ENCODE data around the gene RAB27A. TPM values are rescaled to one million over a fixed set of nuclear protein-coding genes. Genes with fewer than 3 reads are reported as not detected.
"Not testable (repeated sequence)": the region's sequence is repeated elsewhere in the genome, so short reads cannot be mapped to it uniquely, and the experiment has no call there.

The RAB27A gene
- polyA plus RNA-seq, 1 donor, result 28.1 TPM

DNA sequence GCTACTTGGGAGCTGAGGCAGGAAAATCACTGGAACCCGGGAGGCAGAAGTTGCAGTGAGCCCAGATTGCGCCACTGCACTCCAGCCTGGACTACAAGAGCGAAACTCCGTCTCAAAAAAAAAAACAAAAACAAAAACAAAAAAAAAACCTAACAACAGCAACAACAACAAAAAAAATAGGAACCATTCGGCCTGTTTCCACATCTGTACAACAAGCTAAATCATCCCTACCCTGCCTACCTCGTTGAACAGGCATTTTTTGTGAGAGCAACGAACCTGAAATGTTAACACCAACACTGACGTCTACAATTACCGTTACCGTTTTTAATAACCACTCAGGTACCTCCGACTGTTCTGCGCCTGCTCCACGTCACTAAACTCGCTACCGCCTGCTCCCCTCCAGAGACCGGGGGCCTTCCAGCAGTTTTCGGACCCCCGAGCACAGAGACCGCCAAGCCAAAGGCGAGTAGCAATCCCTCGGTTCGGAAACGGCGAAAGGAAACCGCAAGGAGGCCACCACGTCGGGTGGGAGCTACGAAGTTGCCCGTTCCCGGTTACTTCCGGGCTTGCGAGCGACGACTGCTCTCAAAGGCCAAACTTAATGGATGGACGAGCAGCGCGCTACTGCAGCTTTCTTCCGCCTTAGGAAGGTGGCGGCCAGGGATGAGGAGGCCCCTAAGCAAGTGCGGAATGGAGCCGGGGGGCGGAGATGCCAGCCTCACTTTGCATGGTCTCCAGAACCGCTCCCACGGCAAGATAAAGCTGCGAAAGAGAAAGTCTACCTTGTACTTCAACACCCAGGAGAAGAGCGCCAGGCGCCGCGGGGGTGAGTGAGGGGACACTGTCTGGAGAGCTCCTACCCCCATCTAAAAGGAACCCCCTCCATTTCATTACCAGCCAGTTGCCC lies 29.2 kb upstream of the RAB27A start, which contains the start of the genes PIGB and PIGBOS1:
PIGB (plus strand) TSS at position 635 of the 907 bp plus-strand sequence; CDS start at position 664, 29 bp downstream.
PIGBOS1 (minus strand) TSS at position 536 of the 907 bp plus-strand sequence. CDS start 1,331 bp downstream, outside the sequence.
- H3K4me3 ChIP-seq (ENCODE audit: low read length), result peak within 1 kb of the TSS; percentile 87
- H3K4me1 ChIP-seq (ENCODE audit: control insufficient read depth, insufficient read depth, low read length), result peaks cover 2% of the 10 kb centered on the region
- peak within 1 kb of the TSS; percentile 61 for H3K27ac ChIP-seq (ENCODE audit: low read length)
- H3K27me3 ChIP-seq (ENCODE audit: control insufficient read depth, insufficient read depth, low read length), result no peaks in the 10 kb centered on the region
- DNase-seq, result peak; percentile 82 to 95
- H3K9me3 ChIP-seq (ENCODE audit: control insufficient read depth, low read depth, low read length), result no peaks in the 10 kb centered on the region
- WGBS (ENCODE audit: insufficient coverage, low lambda C conversion rate), result no CpG with 5 or more reads among the region's 49 CpGs
- peaks cover 2% of the 10 kb centered on the region for H3K36me3 ChIP-seq (ENCODE audit: control insufficient read depth, insufficient read depth, low read length)

DNA sequence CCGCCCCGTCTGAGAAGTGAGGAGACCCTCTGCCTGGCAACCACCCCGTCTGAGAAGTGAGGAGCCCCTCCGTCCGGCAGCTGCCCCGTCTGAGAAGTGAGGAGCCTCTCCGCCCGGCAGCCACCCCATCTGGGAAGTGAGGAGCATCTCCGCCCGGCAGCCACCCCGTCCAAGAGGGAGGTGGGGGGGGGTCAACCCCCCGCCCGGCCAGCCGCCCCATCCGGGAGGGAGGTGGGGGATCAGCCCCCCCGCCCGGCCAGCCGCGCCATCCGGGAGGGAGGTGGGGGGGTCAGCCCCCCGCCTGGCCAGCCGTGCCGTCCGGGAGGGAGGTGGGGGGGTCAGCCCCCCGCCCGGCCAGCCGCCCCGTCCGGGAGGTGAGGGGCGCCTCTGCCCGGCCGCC lies 13.2 kb upstream of the RAB27A start:
- H3K9me3 ChIP-seq (ENCODE audit: control insufficient read depth, low read depth, low read length); H3K36me3 ChIP-seq (ENCODE audit: control insufficient read depth, insufficient read depth, low read length); H3K4me3 ChIP-seq (ENCODE audit: low read length); H3K4me1 ChIP-seq (ENCODE audit: control insufficient read depth, insufficient read depth, low read length); H3K27ac ChIP-seq (ENCODE audit: low read length); DNase-seq; H3K27me3 ChIP-seq (ENCODE audit: control insufficient read depth, insufficient read depth, low read length): not testable (repeated sequence)
- no CpG with 5 or more reads among the region's 32 CpGs for whole genome bisulfite sequencing (ENCODE audit: insufficient coverage, low lambda C conversion rate)

DNA sequence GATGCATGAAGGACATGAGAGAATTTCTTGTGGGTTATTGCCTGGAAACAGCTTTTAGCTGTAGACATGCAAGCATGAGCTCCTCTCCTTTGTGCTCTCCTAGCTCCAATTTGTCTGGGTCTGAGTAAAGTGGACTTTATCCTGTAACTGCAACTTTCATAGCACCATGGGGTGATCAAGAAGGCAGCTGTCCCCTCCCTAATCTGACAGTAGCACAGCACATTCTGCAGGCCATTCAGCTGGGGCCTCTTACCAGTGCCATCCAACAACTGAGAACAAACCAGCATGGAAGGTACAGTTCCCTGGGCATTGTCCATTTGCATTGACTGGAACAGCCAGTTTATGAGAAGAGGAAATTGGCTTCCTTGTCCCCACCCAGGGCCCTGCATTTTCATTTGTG lies 7.7 kb upstream of the RAB27A start:
- Histone ChIP-seq H3K27ac (ENCODE audit: low read length) (no peak overlapping the region), H3K27me3 (ENCODE audit: control insufficient read depth, insufficient read depth, low read length) (no peaks in the 10 kb centered on the region), H3K4me1 (ENCODE audit: control insufficient read depth, insufficient read depth, low read length) (peaks cover 1% of the 10 kb centered on the region), H3K4me3 (ENCODE audit: low read length) (no peak overlapping the region), H3K36me3 (ENCODE audit: control insufficient read depth, insufficient read depth, low read length) (no peaks in the 10 kb centered on the region), H3K9me3 (ENCODE audit: control insufficient read depth, low read depth, low read length) (peaks cover 6% of the 10 kb centered on the region)
- DNase-seq, result no peak

DNA sequence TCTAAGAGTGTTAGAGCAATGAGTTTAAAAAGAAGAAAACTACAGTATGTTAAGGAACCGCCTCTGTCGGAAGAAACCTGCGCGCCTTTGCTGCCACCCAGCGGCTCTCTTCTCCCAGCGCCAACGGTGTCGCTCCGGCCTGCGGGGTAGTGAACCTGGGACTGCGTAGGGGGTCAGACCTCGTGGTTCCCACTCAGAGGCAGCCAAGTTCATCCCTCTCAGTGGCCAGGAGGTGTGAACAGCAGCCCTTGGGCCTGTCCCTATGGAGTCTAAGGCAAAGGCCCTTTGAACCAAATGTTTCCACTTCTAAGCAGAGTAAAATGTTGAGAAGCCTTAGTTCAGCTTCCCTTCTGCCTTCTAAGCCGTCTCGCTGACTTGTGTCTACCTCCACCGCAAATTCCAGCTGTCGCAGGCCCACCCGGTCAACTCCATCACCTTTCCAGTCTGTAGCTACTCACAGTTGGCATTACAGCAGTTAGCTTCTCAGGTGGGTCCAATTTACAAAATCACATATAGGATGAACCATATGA lies 980 bp upstream of the RAB27A start:
- H3K27me3 ChIP-seq (ENCODE audit: control insufficient read depth, insufficient read depth, low read length), result no peaks in the 10 kb centered on the region
- WGBS (ENCODE audit: insufficient coverage, low lambda C conversion rate), result no CpG with 5 or more reads among the region's 17 CpGs
- DNase-seq, result peak; percentile 78 to 83
- peak overlapping the region; percentile 86 for H3K27ac ChIP-seq (ENCODE audit: low read length)
- no peaks in the 10 kb centered on the region for H3K9me3 ChIP-seq (ENCODE audit: control insufficient read depth, low read depth, low read length)
- H3K36me3 ChIP-seq (ENCODE audit: control insufficient read depth, insufficient read depth, low read length), result no peaks in the 10 kb centered on the region
- peaks cover 5% of the 10 kb centered on the region for H3K4me1 ChIP-seq (ENCODE audit: control insufficient read depth, insufficient read depth, low read length)
- peak overlapping the region; percentile 89 for H3K4me3 ChIP-seq (ENCODE audit: low read length)

DNA sequence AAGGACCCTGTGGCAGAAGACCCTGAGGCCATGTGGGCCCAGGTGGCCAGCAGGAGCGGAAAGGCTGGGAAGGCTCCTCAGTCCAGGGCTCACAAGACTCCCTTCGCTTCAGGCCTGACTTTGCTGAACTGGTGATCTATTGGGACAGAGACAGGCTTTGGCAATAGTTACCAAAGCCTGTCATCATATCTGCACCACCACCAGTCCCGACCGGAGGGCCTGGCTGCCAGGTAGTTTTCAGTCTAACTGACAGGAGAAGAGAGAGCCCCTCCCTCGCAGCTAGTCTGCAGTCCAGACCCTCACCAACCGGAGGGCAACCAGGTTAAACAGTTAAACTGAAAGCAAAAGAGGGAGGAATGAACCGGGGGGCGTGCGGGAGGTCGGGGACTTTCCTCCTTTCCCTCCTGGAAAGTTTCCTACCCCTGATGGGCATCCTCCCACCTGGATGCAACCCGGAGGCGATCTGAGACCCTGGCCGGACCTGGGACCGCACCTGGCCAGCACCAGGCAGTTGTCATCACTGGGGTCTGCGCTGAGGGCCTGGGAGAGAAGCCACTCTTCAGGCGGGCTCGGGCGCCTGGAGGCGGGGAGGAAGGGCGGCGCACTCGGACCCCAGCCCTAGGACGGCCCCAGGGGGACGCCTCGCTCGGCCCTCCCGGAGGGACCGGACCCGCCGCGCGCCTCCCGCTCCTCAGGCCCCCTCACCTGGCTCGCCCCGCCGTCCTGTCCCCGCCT lies 435 bp downstream of the RAB27A start:
- peak; percentile 56 to 65 for DNase-seq

DNA sequence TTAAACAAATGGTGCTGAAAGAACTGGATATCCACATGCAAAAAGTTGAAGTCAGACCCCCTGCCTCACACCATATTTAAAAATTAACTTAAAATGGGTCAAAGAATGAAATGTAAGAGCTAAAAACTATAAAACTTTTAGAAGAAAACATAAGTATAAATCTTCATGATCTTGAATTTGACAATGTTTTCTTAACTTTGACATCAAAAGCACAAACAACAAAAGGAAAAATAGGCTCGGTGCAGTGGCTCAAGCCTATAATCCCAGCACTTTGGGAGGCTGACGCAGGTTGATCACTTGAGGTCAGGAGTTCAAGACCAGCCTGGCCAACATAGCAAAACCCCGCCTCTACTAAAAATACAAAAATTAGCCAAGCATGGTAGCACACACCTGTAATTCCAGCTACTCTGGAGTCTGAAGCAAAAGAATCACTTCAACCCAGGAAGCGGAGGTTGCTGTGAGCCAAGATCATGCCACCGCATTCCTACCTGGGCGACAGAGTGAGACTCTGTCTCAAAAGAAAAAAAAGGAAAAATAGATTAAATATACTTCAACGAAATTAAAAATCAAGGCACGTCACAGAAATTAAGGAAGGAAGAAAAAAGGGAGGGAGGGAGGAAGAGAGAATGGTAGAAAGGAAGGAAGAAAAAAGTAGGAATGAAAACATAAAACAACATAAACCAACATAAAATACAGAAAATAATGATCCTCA lies 1.5 kb downstream of the RAB27A start:
- Histone ChIP-seq H3K36me3 (ENCODE audit: control insufficient read depth, insufficient read depth, low read length) (no peaks in the 10 kb centered on the region), H3K27me3 (ENCODE audit: control insufficient read depth, insufficient read depth, low read length) (no peaks in the 10 kb centered on the region), H3K9me3 (ENCODE audit: control insufficient read depth, low read depth, low read length) (no peaks in the 10 kb centered on the region), H3K27ac (ENCODE audit: low read length) (no peak overlapping the region), H3K4me1 (ENCODE audit: control insufficient read depth, insufficient read depth, low read length) (peaks cover 5% of the 10 kb centered on the region), H3K4me3 (ENCODE audit: low read length) (no peak overlapping the region)
- WGBS (ENCODE audit: insufficient coverage, low lambda C conversion rate), result 90% methylated on average over 3 of the region's 8 CpGs
- no peak for DNase-seq

More for the DNA sequence above, 435 bp downstream of the RAB27A start:
- WGBS (ENCODE audit: insufficient coverage, low lambda C conversion rate), result no CpG with 5 or more reads among the region's 37 CpGs
- Histone ChIP-seq H3K27ac (ENCODE audit: low read length) (peak overlapping the region; percentile 39), H3K9me3 (ENCODE audit: control insufficient read depth, low read depth, low read length) (no peaks in the 10 kb centered on the region), H3K27me3 (ENCODE audit: control insufficient read depth, insufficient read depth, low read length) (no peaks in the 10 kb centered on the region), H3K36me3 (ENCODE audit: control insufficient read depth, insufficient read depth, low read length) (no peaks in the 10 kb centered on the region), H3K4me1 (ENCODE audit: control insufficient read depth, insufficient read depth, low read length) (peaks cover 5% of the 10 kb centered on the region), H3K4me3 (ENCODE audit: low read length) (peak overlapping the region; percentile 89)

DNA sequence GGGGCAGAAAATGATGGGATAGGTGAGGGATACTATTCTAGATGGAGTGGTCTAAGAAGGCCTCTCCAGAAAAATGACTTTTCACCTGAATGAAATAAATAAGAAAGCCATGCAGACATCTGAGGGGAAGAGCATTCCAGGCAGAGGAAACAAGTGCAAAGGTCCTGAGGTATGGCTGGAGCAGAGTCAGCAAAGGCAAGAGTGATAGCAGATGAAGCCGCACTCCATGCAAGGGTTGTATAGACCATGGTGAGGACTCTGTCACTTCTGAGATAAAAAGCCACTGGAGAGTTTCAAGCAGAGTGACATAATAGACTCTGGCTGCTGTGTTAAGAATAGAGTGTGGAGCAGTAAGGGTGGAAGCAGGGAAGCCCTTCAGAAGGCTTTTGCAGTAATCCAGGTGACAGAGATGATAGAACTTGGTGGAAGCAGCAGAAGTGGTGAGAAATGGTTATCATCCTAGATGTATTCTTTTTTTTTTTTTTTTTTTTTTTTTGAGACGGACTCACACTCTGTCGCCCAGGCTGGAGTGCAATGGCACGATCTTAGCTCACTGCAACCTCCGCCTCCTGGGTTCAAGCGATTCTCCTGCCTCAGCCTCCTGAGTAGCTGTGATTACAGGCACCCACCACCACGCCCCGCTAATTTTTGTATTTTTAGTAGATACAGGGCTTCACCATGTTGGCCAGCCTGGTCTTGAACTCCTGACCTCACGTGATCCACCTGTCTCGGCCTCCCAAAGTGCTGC lies 3.0 kb downstream of the RAB27A start:
- not testable (repeated sequence) for H3K36me3 ChIP-seq (ENCODE audit: control insufficient read depth, insufficient read depth, low read length); H3K4me3 ChIP-seq (ENCODE audit: low read length); H3K9me3 ChIP-seq (ENCODE audit: control insufficient read depth, low read depth, low read length); H3K4me1 ChIP-seq (ENCODE audit: control insufficient read depth, insufficient read depth, low read length); H3K27ac ChIP-seq (ENCODE audit: low read length); H3K27me3 ChIP-seq (ENCODE audit: control insufficient read depth, insufficient read depth, low read length)
- WGBS (ENCODE audit: insufficient coverage, low lambda C conversion rate), result no CpG with 5 or more reads among the region's 10 CpGs
- DNase-seq, result peak; percentile 5 to 42

DNA sequence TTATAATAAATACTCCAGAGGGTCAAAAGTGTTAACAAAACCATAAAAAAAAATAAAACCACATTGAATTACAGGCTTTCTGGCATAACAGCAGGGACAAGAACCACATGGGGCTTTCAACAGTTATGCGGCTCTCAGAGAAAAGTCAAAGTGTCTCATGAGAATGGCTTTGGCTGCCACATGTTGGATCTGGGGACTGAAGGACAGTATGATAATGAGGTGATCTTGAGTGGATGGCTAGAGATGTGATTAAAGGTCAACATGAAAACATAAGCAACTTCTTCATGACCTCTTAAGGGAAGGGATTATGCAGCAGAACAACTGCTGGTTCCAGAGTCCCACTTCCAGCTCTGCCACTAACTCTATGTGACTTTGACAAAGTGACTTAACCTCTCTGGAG lies 5.2 kb downstream of the RAB27A start:
- no peaks in the 10 kb centered on the region for H3K4me1 ChIP-seq (ENCODE audit: control insufficient read depth, insufficient read depth, low read length)
- no CpG with 5 or more reads among the region's 1 CpG for WGBS (ENCODE audit: insufficient coverage, low lambda C conversion rate)
- no peak overlapping the region for H3K4me3 ChIP-seq (ENCODE audit: low read length)
- no peaks in the 10 kb centered on the region for H3K9me3 ChIP-seq (ENCODE audit: control insufficient read depth, low read depth, low read length)
- DNase-seq, result no peak
- no peaks in the 10 kb centered on the region for H3K27me3 ChIP-seq (ENCODE audit: control insufficient read depth, insufficient read depth, low read length)
- H3K36me3 ChIP-seq (ENCODE audit: control insufficient read depth, insufficient read depth, low read length), result no peaks in the 10 kb centered on the region
- no peak overlapping the region for H3K27ac ChIP-seq (ENCODE audit: low read length)

DNA sequence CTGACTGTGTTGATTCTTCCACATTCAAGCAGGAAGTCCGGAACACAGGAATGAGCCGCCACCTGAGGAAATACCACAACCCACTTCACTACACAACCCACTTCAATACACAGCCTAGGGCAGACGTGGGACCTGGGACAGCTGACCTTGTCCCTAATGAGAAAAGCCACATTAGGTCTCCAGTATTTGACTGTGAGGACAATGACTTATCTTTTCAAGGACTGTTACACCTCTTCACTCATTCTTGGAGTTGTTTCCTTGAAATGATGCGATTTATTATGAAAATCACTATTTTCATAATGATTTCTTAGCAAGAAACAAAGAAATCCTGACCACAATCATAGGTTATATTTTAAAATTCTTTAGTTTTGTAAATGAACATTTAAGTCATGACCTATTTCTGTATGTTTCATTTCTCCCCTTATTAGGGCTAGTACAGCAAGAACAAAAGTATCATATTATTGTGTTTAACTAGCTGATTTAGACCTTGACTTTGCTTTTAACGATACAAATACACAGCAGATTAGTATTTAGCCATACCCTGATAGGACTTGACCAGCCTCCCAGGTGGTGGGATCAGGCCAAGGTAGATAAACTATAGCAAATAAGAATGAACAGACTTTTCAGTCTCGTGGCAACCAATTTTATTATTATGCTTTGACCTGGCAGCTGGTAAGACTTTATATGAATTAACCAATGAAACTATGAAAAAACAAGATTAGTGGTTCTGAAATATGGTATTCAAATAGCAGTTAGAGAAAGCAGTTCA lies 6.0 kb downstream of the RAB27A start:
- no peak for DNase-seq
- Histone ChIP-seq H3K27ac (ENCODE audit: low read length) (no peak overlapping the region), H3K9me3 (ENCODE audit: control insufficient read depth, low read depth, low read length) (no peaks in the 10 kb centered on the region), H3K36me3 (ENCODE audit: control insufficient read depth, insufficient read depth, low read length) (no peaks in the 10 kb centered on the region), H3K4me1 (ENCODE audit: control insufficient read depth, insufficient read depth, low read length) (no peaks in the 10 kb centered on the region), H3K4me3 (ENCODE audit: low read length) (no peak overlapping the region), H3K27me3 (ENCODE audit: control insufficient read depth, insufficient read depth, low read length) (no peaks in the 10 kb centered on the region)
- WGBS (ENCODE audit: insufficient coverage, low lambda C conversion rate), result 83% methylated on average over 2 of the region's 6 CpGs
